Right lobe of liver (tissue), 6 donors: ENCODE measurements around the gene TSC22D1. TPM values are rescaled to one million over a fixed set of nuclear protein-coding genes. Genes with fewer than 3 reads are reported as not detected.

Source experiments
- ATAC-seq, 4 donors: fragments of 200-7000 bp; cut with Tn5 transposase; one replicate each; pipeline ENCODE4 v1.9.1; 2020; ENCODE audit warnings: mild to moderate bottlenecking in 4 of 4, moderate library complexity in 4 of 4
- DNase-seq, 3 donors: peaks; one replicate each; pipeline ENCODE4 v3.0.0-alpha.2; 2020
- H3K27ac ChIP-seq, 3 donors: fragments of 200-600 bp; one replicate each; pipeline ENCODE4 v1.8.0; 2022
- H3K27me3 ChIP-seq, 2 donors: fragments of 200-600 bp; one replicate each; pipeline ENCODE4 v1.8.0; 2022
- H3K36me3 ChIP-seq, 4 donors: fragments of 200-600 bp; sonication (generic) in 1 of 4; one replicate each; pipeline versions ENCODE4 v1.5.1 to v1.8.0; 2017 to 2022; ENCODE audit warnings: control low read depth in 1 of 4
- H3K4me1 ChIP-seq, 4 donors: fragments of 200-600 bp; sonication (generic) in 1 of 4; one replicate each; pipeline versions ENCODE4 v1.5.1 to v1.8.0; 2017 to 2022; ENCODE audit warnings: control low read depth in 1 of 4
- H3K4me3 ChIP-seq, 3 donors: fragments of 200-600 bp; one replicate each; pipeline ENCODE4 v1.8.0; 2022
- H3K9me3 ChIP-seq, 4 donors: fragments of 200-600 bp; sonication (generic) in 1 of 4; one replicate each; pipeline versions ENCODE4 v1.5.1 to v1.8.0; 2017 to 2022; ENCODE audit warnings: control low read depth in 1 of 4
- CTCF ChIP-seq, 4 donors: fragments of 200-600 bp in 3 of 4; fragments of 450-650 bp in 1 of 4; IDR thresholded peaks; one replicate each; pipeline versions ENCODE4 v1.5.1 to v1.8.0; 2016 to 2022; ENCODE audit warnings: antibody characterized with exemption in 4 of 4, mild to moderate bottlenecking in 2 of 4
- POLR2A ChIP-seq: fragments of 450-650 bp; IDR thresholded peaks from one replicate; pipeline ENCODE4 v1.6.1; 2017; ENCODE audit warnings: antibody characterized with exemption, mild to moderate bottlenecking
- WGBS: methylation state at CpG from one replicate; pipeline ENCODE4 v1.1.6; 2018; ENCODE audit warnings: low coverage, low lambda C conversion rate; ENCODE audit not compliant: insufficient coverage; ENCODE audit errors: missing lambda C conversion rate; 5-methylcytosine and 5-hydroxymethylcytosine counted together
- intact Hi-C, 2 donors: fragments of 100-400 bp; cut with DNase I; formaldehyde crosslinking; loops; one replicate each; pipeline versions ENCODE4 v1.11.2 to v1.14.1; 2022
- long read RNA-seq: library from polyadenylated mRNA; unstranded; transcript quantifications from one replicate; pipeline ENCODE4 v2.0.0, GENCODE V29; 2019
- total RNA-seq, 6 experiments: library from RNA; depleted of rRNA in 2 of 6; stranded (reverse); fragments of >200 nt in 2 of 6; fragmentation: NEBNext Ultra II Directional in 3 of 6; extraction: Animal tissue kit (Norgen Biotek cat#: 25700) in 3 of 6; gene quantifications; one replicate each; pipeline versions ENCODE4 v1.1.0 to v1.2.4, GENCODE V29; 2016 to 2023
- donor health status: DM: no; HTN: yes; CAD: no.
- donor health status: DM: no; HTN: no; CAD: no.
- donor health status: DM: no; HTN: no; CAD: no.
- donor health status: DM: no; HTN: yes; CAD: no.
- donor health status: DM: no; HTN: yes; CAD: no.

Gene TSC22D1
- total RNA-seq, result 10 to 100 TPM; 21.2 to 44.4 (median 27.9) TPM
- long read RNA-seq, transcript TSC22D1-201 (3 exons, 3,135 nt), result major isoform, 15 of 16 reads
- long read RNA-seq, partial matches to known transcripts, result 1 of 16 reads
- long read RNA-seq, other reads (novel, unspliced or antisense), result 0 of 16 reads

GRCh38 chr13:44575741-44576350 lies at the start of gene TSC22D1:
TSC22D1 (minus strand) TSS chr13:44576330; CDS start chr13:44576074, 256 bp downstream.
- Histone ChIP-seq H3K9me3 (no peaks in the 10 kb centered on the region), H3K36me3 (no peaks in the 10 kb centered on the region), H3K27me3 (peaks cover 0 to 6% of the 10 kb centered on the region in 2 donors), H3K27ac (peak within 1 kb of the TSS; percentile 73 to 92 (median 81)), H3K4me3 (peak within 1 kb of the TSS; percentile 65 to 80 (median 66)), H3K4me1 (no peaks in the 10 kb centered on the region)
- no peak for TF ChIP-seq POLR2A
- TF ChIP-seq CTCF (IDR thresholded peaks at IDR 0.05), result no peak
- DNase-seq (peak in 2 of 3 donors; percentile 41 to 59), ATAC-seq (peak in 1 of 4 donors; percentile 1)
- intact Hi-C loops, result no loop called here
- 8% methylated on average over 22 of the region's 51 CpGs for WGBS

- no peak overlapping the region for H3K4me3 ChIP-seq
- 44% methylated on average over 1 of the region's 1 CpG for WGBS
- TF ChIP-seq POLR2A (no peak), CTCF (IDR thresholded peaks at IDR 0.05) (no peak)
- no peaks in the 10 kb centered on the region for H3K36me3 ChIP-seq
- intact Hi-C loops, result no loop called here
- no peak for DNase-seq
- H3K9me3 ChIP-seq, result no peaks in the 10 kb centered on the region
- no peak for ATAC-seq
- no peaks in the 10 kb centered on the region for H3K4me1 ChIP-seq
- no peaks in the 10 kb centered on the region for H3K27me3 ChIP-seq
- H3K27ac ChIP-seq, result no peak overlapping the region
Measured at GRCh38 chr13:44622708-44623107, 46.6 kb upstream of the TSC22D1 start.

- Histone ChIP-seq H3K27me3 (no peaks in the 10 kb centered on the region), H3K36me3 (no peaks in the 10 kb centered on the region), H3K4me3 (no peak overlapping the region), H3K27ac (no peak overlapping the region), H3K9me3 (no peaks in the 10 kb centered on the region), H3K4me1 (no peaks in the 10 kb centered on the region)
- DNase-seq (no peak), ATAC-seq (no peak)
- no peak for TF ChIP-seq CTCF (IDR thresholded peaks at IDR 0.05)
- TF ChIP-seq POLR2A, result no peak
- intact Hi-C loops, result no loop called here
- WGBS, result 43% methylated on average over 1 of the region's 1 CpG
Measured at GRCh38 chr13:44622261-44622660, 46.1 kb upstream of the TSC22D1 start.

GRCh38 chr13:44620057-44620456 lies 43.9 kb upstream of the TSC22D1 start:
- no peak for DNase-seq
- no peak overlapping the region for H3K4me3 ChIP-seq
- H3K27ac ChIP-seq, result no peak overlapping the region
- H3K9me3 ChIP-seq, result no peaks in the 10 kb centered on the region
- intact Hi-C loops, result no loop called here
- H3K4me1 ChIP-seq, result no peaks in the 10 kb centered on the region
- no peaks in the 10 kb centered on the region for H3K27me3 ChIP-seq
- no peaks in the 10 kb centered on the region for H3K36me3 ChIP-seq
- ATAC-seq, result no peak
- TF ChIP-seq POLR2A (no peak), CTCF (IDR thresholded peaks at IDR 0.05) (no peak)
